NCI-H1105 treated with DMSO at 0.1 percent for 48 hours (cell line): ENCODE measurements around the gene PTGR3.

Experiments used
- DNase-seq: peaks from one replicate; lab custom pipeline; 2025; lab: John Stamatoyannopoulos, UW

Gene PTGR3

DNA sequence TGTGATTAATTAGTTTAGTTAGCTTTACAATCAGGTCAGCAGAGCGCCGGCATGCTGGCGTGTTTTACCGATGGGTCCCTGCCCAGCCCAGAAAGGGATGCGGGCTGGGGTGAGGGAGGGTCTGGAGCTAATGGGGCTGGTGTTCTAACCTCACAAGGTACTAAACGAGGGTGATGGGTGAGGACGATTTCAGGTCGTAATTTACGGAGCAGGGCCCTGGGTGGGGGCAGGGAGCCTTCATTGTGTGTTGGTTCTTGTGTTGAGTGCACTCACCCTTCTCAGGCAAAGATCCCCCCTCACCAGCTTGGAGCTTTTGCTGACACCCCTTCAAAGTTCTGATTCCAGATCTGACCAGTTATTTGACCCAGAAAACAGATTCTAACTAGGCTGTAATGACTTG lies 39.5 kb downstream of the PTGR3 start:
- DNase-seq = no peak

DNA sequence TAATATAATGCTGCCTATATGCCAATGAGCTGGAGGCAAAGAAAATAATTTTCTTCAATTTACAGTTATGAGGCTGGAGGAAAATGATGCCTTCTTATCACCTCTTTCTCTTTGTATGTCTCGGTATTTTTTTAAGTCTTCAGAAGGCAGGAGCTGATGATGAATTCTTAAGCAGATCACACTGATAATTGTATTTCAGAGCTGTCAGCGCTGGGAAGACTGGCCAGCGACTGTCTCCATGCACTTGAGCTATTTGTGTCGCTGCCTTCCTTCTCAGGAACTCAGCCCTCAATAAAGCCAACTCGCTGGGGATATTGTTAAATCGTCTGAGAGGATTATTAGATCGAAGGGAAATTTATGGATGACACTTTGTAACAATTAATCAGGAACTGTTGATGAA lies 40.3 kb downstream of the PTGR3 start:
- no peak for DNase-seq

GRCh38 chr18:75167759-75168618 lies 41.0 kb downstream of the PTGR3 start:
- DNase-seq = no peak

GRCh38 chr18:75167137-75167536 lies 41.8 kb downstream of the PTGR3 start:
- DNase-seq = no peak

DNA sequence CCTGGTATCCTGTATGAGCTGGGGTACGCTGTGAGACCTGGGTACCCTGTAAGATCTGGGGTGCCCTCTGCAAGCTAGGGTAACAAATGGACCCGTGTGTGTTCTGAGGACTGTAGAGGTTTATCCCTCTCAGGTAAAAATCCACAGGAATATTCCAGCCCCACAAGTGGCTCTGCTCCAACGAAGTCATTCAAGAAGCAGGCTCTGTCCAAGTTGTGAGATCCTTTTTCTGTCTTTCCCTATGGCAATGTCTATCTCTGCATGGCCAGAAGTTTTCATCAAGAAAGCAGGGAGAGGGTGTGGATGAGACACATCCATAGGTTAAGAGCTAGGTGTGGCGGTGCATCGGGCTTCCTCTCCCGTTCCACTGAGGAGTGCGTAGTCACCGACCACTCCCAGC lies 43.0 kb downstream of the PTGR3 start:
- no peak for DNase-seq

DNA sequence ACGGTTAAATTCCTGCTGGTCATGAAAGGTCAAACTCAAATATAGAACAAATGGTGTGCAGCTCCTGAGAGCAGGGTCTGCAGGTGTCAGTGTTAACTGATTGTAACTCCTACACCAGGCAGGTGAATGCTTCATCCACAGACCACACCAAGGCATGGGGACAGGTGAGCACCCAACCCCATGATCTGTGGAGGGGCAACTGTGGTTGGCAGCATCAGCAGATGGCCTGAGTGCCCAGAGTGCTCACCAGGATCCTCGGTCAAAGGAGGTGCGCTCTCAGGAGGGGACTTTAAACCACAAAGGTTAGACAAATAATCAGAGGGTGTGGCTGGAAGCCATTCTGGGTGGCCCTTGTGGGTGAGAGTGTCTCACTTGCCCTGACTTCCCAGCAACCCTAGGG lies 44.5 kb downstream of the PTGR3 start:
- no peak for DNase-seq

GRCh38 chr18:75163736-75164135 lies 45.2 kb downstream of the PTGR3 start:
- no peak for DNase-seq

- DNase-seq = no peak
Measured at GRCh38 chr18:75162978-75163377, 46.0 kb downstream of the PTGR3 start.

DNA sequence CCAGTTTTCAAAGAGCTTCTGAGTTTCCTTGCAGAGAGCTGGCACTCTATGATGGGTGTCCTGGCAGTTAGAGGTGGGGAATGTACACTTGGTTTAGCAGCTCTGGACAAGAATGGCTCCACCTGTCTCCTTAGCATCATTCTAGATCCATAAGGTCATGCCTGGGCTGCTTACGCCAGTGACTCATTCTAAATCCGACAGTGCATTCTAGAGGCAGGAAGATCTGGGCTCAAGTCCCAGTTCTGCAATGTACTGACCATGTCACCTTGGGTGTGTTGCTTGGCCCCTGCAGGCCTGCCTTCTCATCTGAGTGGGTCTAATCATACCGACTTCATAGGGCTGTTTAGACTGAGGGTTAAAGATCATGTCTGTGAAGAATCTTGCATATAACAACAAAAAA lies 46.5 kb downstream of the PTGR3 start:
- no peak for DNase-seq

- DNase-seq = no peak
Measured at GRCh38 chr18:75161256-75162028, 47.5 kb downstream of the PTGR3 start.

- no peak for DNase-seq
Measured at GRCh38 chr18:75160364-75160763, 48.6 kb downstream of the PTGR3 start.

- no peak for DNase-seq
Measured at GRCh38 chr18:75159646-75160356, 49.1 kb downstream of the PTGR3 start.

DNA sequence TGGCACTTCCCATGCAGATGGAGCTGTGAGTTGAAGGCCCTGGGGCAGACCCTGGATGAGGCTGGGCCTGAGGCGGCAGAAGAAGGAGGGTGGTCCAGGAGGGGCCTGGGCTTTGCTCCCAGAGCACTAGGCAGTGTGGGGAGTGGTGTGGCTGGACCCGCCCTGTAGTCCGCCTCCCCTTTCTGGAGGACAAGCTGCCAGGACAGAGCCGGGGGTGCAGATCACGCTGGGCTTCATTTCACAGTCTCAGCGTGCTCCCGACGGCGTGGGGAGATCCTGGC lies 49.8 kb downstream of the PTGR3 start:
- no peak for DNase-seq
